ENCODE measurements around the gene KAT2A.

The KAT2A gene

DNA sequence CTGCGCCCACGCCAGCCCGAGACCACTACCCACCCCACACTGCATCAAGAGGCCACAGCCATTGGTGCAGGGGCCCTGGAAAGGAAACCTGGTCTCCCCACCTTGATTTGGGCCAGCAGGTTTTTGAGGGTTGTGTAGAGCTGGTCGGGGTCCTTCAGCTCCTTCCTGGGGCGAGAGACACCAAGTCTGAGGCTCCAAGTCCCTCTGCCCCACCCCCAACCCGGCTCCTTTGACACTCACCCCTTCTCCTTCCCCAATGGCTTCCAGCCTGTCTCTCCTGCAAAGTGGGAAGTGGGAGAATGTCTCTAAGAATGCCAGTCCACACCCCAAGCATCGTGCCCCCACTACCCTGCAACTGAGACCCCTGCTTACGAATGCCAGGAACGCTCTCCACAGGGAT, 7.0 kb downstream of the KAT2A start:
- no peak for DNase-seq (ENCODE audit: low spot score)

DNA sequence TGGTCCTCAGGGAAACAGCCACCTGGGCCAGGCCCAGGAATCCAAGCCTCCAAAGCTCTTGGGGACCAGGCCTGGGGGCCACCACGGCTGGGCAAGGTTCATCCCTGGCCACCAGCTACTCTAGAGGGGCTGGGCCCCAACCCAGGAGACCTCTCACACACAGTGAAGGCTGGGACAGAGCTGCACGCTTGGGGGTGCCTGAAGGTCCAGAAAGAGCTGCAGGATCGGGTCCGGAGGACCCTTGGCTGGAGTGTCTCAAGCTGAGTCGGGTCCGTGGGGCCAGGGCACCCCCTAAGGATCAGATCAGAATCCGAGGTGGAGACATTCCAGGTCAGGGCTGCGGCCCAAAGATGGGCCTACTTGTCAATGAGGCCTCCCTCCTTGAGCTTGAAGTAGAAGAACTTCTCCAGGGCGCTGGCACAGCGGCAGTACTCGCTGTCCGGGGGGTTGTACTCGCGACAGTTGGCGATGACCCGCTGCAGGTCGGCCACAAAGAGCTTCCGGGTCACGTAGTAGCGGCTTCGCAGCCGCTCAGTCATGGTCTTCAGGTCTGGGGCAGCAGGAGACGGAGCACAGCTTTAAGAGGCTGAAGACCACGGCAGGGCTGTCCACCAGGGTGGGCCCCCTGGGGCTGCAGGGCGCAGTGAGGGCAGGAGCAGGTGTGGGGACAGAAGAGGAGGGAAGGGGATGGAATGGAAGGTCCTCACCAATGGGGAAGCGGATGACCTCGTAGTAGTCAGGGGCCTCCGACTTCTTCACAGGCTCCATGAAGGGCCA, 7.7 kb downstream of the KAT2A start:
- DNase-seq (ENCODE audit: low spot score), result no peak

GRCh38 chr17:42112552-42113176, 8.5 kb downstream of the KAT2A start, which contains the start of gene DHX58:
Gene DHX58, minus strand, starts transcription at chr17:42112714. Its CDS starts 822 bp downstream, at chr17:42111892.
- peak; percentile 76 for DNase-seq (ENCODE audit: low spot score)

DNA sequence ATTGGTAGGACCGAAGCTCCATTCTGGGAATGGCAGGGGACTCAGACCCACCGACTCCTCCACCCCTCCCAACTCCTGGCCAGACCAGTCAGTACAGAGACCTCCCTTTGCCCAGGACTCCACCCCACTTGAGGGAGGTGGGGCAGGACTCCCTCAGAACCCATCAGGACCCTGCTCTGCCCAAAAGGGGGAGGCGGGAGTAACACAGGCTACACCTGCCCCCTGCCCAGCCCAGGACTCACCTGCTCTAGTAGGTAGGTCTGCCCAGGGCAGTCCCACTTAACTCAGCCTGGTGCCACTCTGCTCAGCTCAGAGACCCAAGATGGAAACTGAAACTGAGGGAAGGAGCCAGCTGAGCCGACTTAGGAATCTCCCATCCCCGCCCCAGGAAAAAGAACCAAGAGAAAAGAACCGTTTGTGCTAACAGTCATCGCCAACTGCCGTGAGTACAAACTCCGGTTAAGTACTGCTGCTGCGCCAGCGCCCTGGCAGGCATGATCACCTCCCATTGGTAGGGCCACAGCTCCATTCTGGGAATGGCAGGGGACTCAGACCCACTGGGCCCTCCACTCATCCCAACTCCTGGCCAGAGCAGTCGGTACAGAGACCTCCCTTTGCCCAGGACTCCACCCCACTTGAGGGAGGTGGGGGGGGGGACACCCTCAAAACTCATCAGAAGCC, 9.2 kb downstream of the KAT2A start:
- peak; percentile 34 for DNase-seq (ENCODE audit: low spot score)

- no peak for DNase-seq (ENCODE audit: low spot score)
Observed at GRCh38 chr17:42111265-42111636, 9.9 kb downstream of the KAT2A start.

DNA sequence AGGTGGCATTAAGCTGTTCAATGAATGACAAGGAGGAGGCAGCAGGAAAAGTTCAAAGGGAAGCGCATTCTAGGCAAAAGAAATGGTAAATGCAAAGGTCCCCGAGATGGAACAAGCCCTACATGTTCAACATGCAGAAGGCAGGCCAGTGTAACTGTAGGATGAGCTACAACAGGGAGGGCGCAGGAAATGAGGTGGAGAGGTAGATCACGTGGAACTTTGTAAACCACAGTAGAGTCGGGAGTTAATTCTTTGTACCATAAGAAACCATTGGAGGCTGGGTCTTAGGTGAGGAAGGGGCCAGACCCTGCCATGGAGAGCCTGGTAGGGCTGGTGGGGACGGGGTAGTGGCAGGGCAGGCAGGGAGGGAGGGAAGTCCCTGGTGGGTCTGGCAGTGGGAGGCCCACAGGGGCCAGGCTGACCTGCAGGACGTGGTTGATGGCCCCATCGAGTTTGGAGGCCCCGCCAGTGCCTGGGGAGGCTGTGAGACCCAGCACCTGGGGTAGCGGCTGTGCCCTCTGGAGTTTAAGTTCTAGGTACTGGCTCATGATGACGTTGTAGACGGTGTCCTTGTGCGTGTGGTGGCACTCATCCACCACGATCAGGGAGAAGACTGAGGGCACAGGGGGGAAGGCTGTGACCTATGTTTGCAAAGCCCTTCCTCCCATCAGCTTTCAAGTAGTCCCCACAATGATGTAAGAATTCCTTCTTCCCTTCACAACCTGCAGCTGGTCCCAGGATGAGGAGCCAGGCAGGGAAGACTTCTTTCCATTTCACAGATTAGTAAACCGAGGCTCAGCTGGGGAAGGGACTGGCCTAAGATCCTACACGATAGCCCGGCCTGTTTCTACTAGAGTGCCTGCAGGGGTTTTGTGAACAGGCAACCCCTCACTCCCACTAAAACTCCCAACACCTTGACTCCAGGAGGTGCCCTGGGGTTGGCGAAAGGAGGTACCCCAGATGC, 10.6 kb downstream of the KAT2A start:
- DNase-seq (ENCODE audit: low spot score), result no peak

DNA sequence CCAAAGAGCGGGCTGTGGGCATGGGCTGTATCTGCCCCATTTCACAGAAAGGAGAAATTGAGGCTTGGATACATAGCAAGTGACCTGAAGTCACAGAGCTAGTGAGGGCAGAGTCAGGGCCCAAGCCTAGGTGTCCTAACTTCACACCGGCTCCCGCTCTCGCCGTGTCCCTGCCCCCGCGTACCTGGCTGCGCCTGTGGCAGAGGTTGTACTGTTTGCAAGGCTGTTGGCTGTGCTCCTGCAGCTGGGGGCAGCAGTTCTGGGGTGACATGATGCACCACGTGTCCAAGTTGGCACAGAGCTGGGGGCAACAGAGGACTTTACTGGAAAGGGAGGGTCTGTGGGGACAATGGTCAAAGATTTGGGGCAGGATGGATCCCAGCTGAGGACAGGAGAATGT, 12.1 kb downstream of the KAT2A start:
- no peak for DNase-seq (ENCODE audit: low spot score)

DNA sequence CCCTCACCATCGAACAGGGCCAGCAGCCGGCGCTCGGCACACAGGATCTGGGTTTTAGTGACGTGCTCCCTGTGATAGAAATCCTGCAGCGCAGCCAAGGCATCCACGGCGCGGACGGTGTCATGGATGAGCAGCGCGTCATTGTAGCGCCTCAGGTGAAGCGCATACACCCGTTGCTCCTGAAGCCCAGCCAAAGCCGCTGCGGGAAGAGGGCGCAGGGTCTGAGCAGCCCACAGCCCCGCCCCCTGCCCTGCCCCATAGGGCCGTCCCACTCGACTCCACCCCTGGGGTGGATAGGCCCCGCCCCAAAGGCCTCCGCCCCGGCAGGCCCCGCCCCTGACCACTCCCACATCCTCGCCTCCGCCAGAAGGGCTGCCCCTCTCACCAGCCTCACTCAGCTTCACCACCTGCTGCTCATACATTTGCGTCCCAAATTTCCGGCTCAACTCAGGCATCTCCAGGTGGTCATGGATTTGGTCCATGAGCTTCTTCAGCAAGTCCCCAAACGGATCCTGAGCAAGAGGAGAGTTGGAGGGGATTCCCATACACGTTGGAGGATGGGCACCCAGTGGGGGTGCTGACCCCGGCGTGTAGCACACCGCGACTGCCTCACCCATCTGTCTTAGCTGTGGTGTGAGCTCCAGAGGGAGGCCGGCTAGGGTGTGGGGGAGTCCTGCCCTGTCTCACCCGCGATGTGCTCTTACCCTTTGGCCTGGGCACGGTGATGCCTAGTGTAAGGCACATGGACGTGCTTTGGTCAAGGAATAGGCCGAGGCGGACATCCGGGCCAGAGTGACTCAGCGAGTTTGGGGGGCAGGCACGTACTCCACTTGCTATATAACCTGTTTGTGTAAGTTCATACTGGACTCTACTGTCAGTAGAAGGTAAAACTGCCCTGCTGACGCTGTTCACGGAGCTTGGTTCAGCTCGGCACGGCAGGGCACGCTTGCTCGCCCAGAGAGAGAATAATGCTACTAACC, 13.3 kb downstream of the KAT2A start:
- peak; percentile 88 for DNase-seq (ENCODE audit: low spot score)

- no peak for DNase-seq (ENCODE audit: low spot score)
Observed at GRCh38 chr17:42107124-42107523, 14.0 kb downstream of the KAT2A start.

- no peak for DNase-seq (ENCODE audit: low spot score)
Observed at GRCh38 chr17:42106009-42106408, 15.2 kb downstream of the KAT2A start.

- no peak for DNase-seq (ENCODE audit: low spot score)
Observed at GRCh38 chr17:42104264-42104663, 16.9 kb downstream of the KAT2A start.

DNA sequence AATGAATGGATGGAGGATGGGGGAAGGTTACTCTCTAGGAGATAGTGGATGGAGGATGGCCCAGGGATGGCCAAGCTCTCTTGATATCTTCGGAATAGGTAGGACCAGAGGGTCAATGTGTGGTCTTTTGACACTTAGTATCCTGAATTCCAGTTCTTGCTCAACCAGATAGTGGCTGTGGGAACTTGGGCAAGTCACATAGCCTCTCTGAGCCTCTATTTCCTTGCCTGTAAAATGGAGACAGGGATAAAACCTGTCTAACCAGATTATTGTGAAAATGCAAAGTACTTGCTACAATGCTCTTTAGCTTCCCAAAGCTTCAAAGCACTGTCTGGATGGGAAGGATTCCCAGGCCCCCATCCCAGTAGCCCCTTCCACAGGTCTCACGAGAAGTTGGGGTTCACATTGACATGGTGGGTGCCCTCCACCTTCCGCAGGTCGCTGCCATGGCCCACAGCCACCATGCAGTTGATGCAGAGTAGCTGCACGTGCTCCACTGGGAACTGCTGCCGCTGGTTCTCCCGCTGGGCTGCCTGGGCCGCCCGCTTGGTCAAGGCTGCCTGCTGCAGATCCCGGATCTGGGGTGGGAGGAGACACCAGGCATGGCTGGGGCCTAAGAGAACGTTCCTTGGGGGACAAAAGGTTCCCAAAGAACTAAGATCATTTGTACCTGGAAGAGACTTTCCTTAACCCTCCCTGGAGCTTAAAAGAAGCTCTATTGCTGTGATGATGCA, 17.8 kb downstream of the KAT2A start:
- no peak for DNase-seq (ENCODE audit: low spot score)

DNA sequence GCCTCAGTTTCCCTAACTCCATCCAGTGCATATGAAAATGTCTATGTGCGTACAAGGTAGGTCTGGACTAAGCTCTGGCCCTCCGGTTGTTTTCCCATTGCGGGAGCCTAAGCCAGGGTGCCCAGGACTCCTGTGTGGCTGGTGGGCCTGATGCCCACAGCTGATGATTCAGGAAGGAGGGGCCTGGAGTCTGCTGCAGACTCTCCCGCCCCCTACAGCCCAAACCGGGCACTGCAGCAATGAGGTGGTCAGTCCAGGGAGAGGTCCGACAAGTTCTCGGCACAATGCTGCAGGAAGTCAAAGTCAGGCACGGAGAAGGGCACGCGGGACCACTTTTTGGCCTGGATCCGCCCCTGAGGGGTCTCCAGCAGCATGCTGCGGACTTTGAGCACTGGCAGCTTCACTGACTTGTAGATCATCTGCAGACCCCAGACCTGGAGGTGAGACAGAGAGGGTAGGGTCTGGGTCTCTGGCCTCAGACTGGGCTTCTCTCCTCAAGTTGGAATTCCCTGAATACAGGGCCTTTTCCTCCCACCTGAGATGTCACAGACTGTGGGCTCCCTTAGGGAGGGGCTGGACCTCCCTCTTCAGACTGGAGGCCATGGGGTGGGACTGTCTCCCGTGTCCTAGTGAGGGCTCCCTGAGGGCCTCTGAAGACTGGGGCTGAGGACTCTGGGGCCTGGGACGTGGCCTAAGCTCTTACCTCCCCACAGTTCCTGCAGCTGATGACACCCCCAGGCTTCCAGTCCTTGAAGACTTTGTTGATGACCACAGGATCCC, 19.5 kb downstream of the KAT2A start:
- peak; percentile 59 for DNase-seq (ENCODE audit: low spot score)

DNA sequence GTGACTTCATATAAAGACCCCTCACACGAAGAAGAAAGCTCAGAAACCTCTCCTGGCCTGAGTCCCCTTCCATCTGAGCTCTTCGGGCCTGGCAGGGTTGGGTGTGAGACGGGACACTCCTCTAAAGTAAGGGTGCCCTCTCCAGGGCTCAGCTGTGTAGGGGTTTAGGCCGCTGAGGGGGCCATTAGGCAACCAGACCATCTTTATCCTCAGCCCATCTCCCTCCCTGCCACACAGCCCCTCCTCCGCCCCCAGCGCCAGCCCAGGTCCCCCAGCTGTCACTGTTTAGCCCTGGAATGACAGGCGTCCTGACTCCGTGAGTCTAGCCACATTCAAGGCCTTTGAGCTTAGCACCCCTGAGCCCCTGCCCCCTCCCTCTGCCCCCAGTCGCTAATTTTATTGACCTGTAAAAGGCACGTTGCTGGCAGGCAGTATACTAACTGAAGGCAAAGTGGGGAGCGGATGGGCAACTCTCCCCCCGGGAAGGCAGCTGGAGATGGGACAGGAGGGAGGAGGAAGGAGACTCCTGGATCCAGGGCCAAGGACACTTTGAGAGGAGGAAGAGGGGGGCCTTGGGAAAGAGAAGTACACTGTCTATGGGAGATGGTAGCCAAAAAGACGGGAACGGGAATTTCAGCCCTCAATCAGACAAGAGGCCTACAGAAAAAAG, 22.3 kb downstream of the KAT2A start:
- DNase-seq (ENCODE audit: low spot score), result no peak

DNA sequence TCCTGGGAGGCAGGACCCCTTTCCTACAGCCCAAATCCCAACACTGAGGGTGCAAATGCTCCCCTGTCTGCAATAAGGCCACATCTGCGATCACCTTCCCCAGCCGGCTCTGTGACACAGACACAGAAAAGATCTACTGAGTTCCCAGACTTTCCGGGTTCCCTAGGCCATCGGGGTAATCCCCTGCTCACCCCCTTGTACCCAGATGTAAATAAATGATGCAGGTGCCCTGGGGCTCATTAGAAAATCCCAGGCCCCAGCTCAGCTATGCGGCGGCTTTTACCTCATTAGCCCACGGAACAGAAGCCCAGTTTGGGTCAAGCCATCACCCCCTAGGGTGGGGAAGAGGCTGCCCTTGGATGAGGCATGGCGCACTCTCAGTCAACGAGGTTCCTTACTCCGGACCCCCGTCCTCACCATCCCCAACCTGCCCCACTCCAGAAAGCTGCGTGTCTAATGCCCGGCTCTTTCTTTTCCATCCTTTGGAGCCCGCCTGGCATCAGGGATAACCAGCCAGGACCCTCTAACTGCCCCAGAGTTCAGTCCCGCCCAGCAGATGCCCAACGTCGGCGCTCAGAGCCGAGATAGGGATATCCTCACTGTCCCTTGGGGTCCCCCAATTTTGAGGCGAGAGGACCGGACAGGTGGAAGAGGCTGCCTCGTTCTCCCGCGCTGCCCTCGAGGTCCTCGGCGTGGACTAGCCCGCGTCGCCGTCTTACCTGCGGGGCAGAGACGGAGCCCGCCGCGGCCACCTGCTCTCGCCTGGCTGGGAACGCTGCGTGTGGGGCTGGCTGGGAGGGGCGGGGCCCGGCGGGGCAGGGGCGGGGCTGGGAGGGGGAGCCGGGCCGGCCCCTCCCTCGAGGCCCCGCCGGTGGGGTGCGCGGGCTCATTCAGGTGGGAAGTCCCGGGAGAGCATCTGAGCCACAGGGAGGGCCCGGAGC, 23.2 kb downstream of the KAT2A start, which contains the start of gene ZNF385C:
TSS of gene ZNF385C (minus strand) at position 783 of the 941 bp plus-strand sequence. CDS start 35,417 bp downstream, outside the sequence.
- DNase-seq (ENCODE audit: low spot score), result no peak

- DNase-seq (ENCODE audit: low spot score), result no peak
Observed at GRCh38 chr17:42096360-42097111, 24.6 kb downstream of the KAT2A start.

All from cerebellar cortex (tissue), 1 donor.